Measurements from ENCODE around the gene USP6NL. TPM values are rescaled to one million over a fixed set of nuclear protein-coding genes. Genes with fewer than 3 reads are reported as not detected.

Gene USP6NL
- total RNA-seq, 1 donor from 2014 or later, result 7.9 TPM

- Histone ChIP-seq H3K4me1 (peaks cover 5% of the 10 kb centered on the region), H3K9me3 (replicated peaks) (no peaks in the 10 kb centered on the region), H3K27me3 (ENCODE audit: low read depth) (no peaks in the 10 kb centered on the region), H3K27ac (replicated peaks) (no peak overlapping the region), H3K36me3 (no peaks in the 10 kb centered on the region), H3K4me3 (no peak overlapping the region)
- DNase-seq, result no peak
- TF ChIP-seq, protein P1, sequence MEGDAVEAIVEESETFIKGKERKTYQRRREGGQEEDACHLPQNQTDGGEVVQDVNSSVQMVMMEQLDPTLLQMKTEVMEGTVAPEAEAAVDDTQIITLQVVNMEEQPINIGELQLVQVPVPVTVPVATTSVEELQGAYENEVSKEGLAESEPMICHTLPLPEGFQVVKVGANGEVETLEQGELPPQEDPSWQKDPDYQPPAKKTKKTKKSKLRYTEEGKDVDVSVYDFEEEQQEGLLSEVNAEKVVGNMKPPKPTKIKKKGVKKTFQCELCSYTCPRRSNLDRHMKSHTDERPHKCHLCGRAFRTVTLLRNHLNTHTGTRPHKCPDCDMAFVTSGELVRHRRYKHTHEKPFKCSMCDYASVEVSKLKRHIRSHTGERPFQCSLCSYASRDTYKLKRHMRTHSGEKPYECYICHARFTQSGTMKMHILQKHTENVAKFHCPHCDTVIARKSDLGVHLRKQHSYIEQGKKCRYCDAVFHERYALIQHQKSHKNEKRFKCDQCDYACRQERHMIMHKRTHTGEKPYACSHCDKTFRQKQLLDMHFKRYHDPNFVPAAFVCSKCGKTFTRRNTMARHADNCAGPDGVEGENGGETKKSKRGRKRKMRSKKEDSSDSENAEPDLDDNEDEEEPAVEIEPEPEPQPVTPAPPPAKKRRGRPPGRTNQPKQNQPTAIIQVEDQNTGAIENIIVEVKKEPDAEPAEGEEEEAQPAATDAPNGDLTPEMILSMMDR (IDR thresholded peaks at IDR 0.05; ENCODE audit: borderline replicate concordance), result no peak
- intact Hi-C loops (cut with micrococcal nuclease), result loop anchor here (10.0 kb wide), 2 partner anchors 212 to 242 kb away; no protein-coding TSS in a partner anchor
Observed at GRCh38 chr10:11512596-11512995, 98.9 kb downstream of the USP6NL start.

DNA sequence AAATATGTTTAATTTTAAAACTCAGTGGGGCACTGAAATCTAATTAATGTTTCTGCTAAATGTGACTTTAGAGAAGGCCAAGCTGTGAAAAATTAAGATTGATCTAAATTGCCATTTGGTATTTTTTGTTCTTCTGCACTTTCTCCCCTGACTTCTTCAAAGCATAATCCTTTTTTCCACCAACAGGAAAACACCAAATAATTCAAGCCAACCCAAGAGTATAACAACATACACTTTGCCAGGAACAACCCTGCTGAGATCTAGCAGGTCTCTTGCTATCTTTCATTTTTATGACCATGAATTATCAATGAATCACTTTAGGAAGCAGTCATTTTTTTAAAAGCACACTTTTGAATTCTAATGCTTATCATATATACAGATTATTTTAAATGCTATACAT, 100.1 kb downstream of the USP6NL start:
- no peaks in the 10 kb centered on the region for H3K36me3 ChIP-seq
- H3K4me1 ChIP-seq, result peaks cover 5% of the 10 kb centered on the region
- no peak overlapping the region for H3K4me3 ChIP-seq
- H3K27me3 ChIP-seq (ENCODE audit: low read depth), result no peaks in the 10 kb centered on the region
- TF ChIP-seq, protein P1 (IDR thresholded peaks at IDR 0.05; ENCODE audit: borderline replicate concordance), result no peak
- no peak for DNase-seq
- intact Hi-C loops (cut with micrococcal nuclease), result loop anchor here (10.0 kb wide), 2 partner anchors 213 to 243 kb away; no protein-coding TSS in a partner anchor
- no peaks in the 10 kb centered on the region for H3K9me3 ChIP-seq (replicated peaks)
- H3K27ac ChIP-seq (replicated peaks), result no peak overlapping the region

- Histone ChIP-seq H3K27ac (replicated peaks) (no peak overlapping the region), H3K27me3 (ENCODE audit: low read depth) (no peaks in the 10 kb centered on the region), H3K9me3 (replicated peaks) (no peaks in the 10 kb centered on the region), H3K4me3 (no peak overlapping the region), H3K36me3 (no peaks in the 10 kb centered on the region), H3K4me1 (peaks cover 5% of the 10 kb centered on the region)
- intact Hi-C loops (cut with micrococcal nuclease), result loop anchor here (10.0 kb wide), 2 partner anchors 214 to 244 kb away; no protein-coding TSS in a partner anchor
- no peak for DNase-seq
- TF ChIP-seq, protein P1 (IDR thresholded peaks at IDR 0.05; ENCODE audit: borderline replicate concordance), result no peak
Observed at GRCh38 chr10:11510736-11511135, 100.7 kb downstream of the USP6NL start.

GRCh38 chr10:11510281-11510680, 101.2 kb downstream of the USP6NL start:
- peaks cover 5% of the 10 kb centered on the region for H3K4me1 ChIP-seq

DNA sequence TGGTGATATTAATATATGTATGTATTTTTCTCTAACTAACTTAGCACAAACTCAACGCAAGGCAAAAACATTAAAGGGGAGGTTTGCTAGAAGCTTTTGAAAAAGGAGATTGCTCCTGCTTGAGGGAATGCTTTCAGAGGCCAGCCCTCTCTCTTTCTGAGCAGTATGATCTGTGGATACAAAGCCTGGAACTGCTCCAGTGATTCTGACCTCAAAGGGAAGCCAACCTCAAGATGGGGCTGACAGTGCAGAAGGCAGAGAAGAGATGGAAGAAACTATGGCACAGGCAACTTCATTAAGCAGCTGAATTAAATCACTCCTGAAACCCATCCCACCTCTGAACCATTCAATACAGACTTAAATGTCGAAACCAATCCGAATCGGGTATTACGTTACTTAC, 102.4 kb downstream of the USP6NL start:
- intact Hi-C loops (cut with micrococcal nuclease), result no loop called here
- no peak for DNase-seq

More at GRCh38 chr10:11510281-11510680, 101.2 kb downstream of the USP6NL start:
- TF ChIP-seq, protein P1 (IDR thresholded peaks at IDR 0.05; ENCODE audit: borderline replicate concordance), result no peak
- intact Hi-C loops (cut with micrococcal nuclease), result loop anchor here (10.0 kb wide), 2 partner anchors 215 to 245 kb away; no protein-coding TSS in a partner anchor
- DNase-seq, result no peak
- Histone ChIP-seq H3K36me3 (no peaks in the 10 kb centered on the region), H3K27ac (replicated peaks) (no peak overlapping the region), H3K9me3 (replicated peaks) (no peaks in the 10 kb centered on the region), H3K4me3 (no peak overlapping the region), H3K27me3 (ENCODE audit: low read depth) (no peaks in the 10 kb centered on the region)

More for the DNA sequence above, 102.4 kb downstream of the USP6NL start:
- Histone ChIP-seq H3K4me1 (peaks cover 5% of the 10 kb centered on the region), H3K27me3 (ENCODE audit: low read depth) (no peaks in the 10 kb centered on the region), H3K4me3 (no peak overlapping the region), H3K36me3 (no peaks in the 10 kb centered on the region), H3K27ac (replicated peaks) (no peak overlapping the region), H3K9me3 (replicated peaks) (no peaks in the 10 kb centered on the region)
- TF ChIP-seq, protein P1 (IDR thresholded peaks at IDR 0.05; ENCODE audit: borderline replicate concordance), result no peak
